Measurements from ENCODE around the gene LHPP. TPM values are rescaled to one million over a fixed set of nuclear protein-coding genes. Genes with fewer than 3 reads are reported as not detected.

The LHPP gene
- total RNA-seq, 6 donors from 2014 or later: 12.0 to 21.4 (median 16.4) TPM

GRCh38 chr10:124458889-124459288, 2.7 kb upstream of the LHPP start:
- Histone ChIP-seq H3K4me3 (no peak overlapping the region), H3K36me3 (no peaks in the 10 kb centered on the region), H3K27ac (no peak overlapping the region), H3K9me3 (no peaks in the 10 kb centered on the region), H3K27me3 (peaks cover 0 to 3% (median 0%) of the 10 kb centered on the region in 4 donors), H3K4me1 (peaks cover 0 to 10% (median 3%) of the 10 kb centered on the region in 4 donors)
- TF ChIP-seq POLR2AphosphoS5 (IDR thresholded peaks at IDR 0.05) (no peak), POLR2A (IDR thresholded peaks at IDR 0.05) (no peak), CTCF (IDR thresholded peaks at IDR 0.05) (no peak), EP300 (IDR thresholded peaks at IDR 0.05) (no peak)
- 74 to 82% methylated on average over 2 of the region's 2 CpGs for WGBS, 2 donors
- ATAC-seq (ENCODE audit: low FRiP score in 2 of 2) (no peak), DNase-seq (no peak)

GRCh38 chr10:124459395-124459794, 2.2 kb upstream of the LHPP start:
- TF ChIP-seq POLR2AphosphoS5 (IDR thresholded peaks at IDR 0.05) (no peak), POLR2A (IDR thresholded peaks at IDR 0.05) (no peak), CTCF (IDR thresholded peaks at IDR 0.05) (no peak)
- WGBS, 2 donors: 53 to 63% methylated on average over 1 of the region's 1 CpG
- ATAC-seq (ENCODE audit: low FRiP score in 2 of 2): no peak
- Histone ChIP-seq H3K36me3 (no peaks in the 10 kb centered on the region), H3K9me3 (no peaks in the 10 kb centered on the region), H3K4me1 (peaks cover 0 to 10% (median 3%) of the 10 kb centered on the region in 4 donors), H3K4me3 (no peak overlapping the region), H3K27ac (no peak overlapping the region), H3K27me3 (peaks cover 0 to 3% (median 0%) of the 10 kb centered on the region in 4 donors)
- no peak for DNase-seq

- Histone ChIP-seq H3K27ac (no peak overlapping the region), H3K27me3 (peaks cover 0 to 3% (median 0%) of the 10 kb centered on the region in 4 donors), H3K9me3 (no peaks in the 10 kb centered on the region), H3K36me3 (no peaks in the 10 kb centered on the region), H3K4me3 (no peak overlapping the region), H3K4me1 (peaks cover 0 to 10% (median 3%) of the 10 kb centered on the region in 4 donors)
- no peak for ATAC-seq (ENCODE audit: low FRiP score in 2 of 2)
- TF ChIP-seq EP300 (IDR thresholded peaks at IDR 0.05) (no peak), POLR2A (IDR thresholded peaks at IDR 0.05) (no peak), CTCF (IDR thresholded peaks at IDR 0.05) (no peak), POLR2AphosphoS5 (IDR thresholded peaks at IDR 0.05) (no peak)
- no peak for DNase-seq
- 77 to 96% methylated on average over 3 to 5 of the region's 5 CpGs for WGBS, 2 donors
These were observed 1.5 kb upstream of the LHPP start for GRCh38 chr10:124460144-124460543.

GRCh38 chr10:124462348-124462695, 699 bp downstream of the LHPP start:
- Histone ChIP-seq H3K36me3 (no peaks in the 10 kb centered on the region), H3K27ac (peak overlapping the region in 3 of 4 donors; percentile 77 to 88 (median 83)), H3K4me3 (peak overlapping the region; percentile 24 to 91 (median 70)), H3K4me1 (peaks cover 0 to 10% (median 3%) of the 10 kb centered on the region in 4 donors), H3K9me3 (no peaks in the 10 kb centered on the region), H3K27me3 (no peaks in the 10 kb centered on the region)
- no peak for DNase-seq
- 83 to 89% methylated on average over 7 to 8 of the region's 8 CpGs for WGBS, 2 donors
- TF ChIP-seq POLR2AphosphoS5 (IDR thresholded peaks at IDR 0.05) (no peak), EP300 (IDR thresholded peaks at IDR 0.05) (no peak), POLR2A (IDR thresholded peaks at IDR 0.05) (no peak), CTCF (IDR thresholded peaks at IDR 0.05) (no peak)
- no peak for ATAC-seq (ENCODE audit: low FRiP score in 2 of 2)
